HepG2 (cell line): Measurements from ENCODE around the gene MYCBPAP. TPM values are rescaled to one million over a fixed set of nuclear protein-coding genes. Genes with fewer than 3 reads are reported as not detected.
A peak's percentile ranks its signal among the peaks of the same experiment; 100 is the strongest.

ENCODE experiments used
- ARID2 ChIP-seq: sonication (generic); formaldehyde crosslinking; IDR thresholded peaks from 2 replicates; pipeline ENCODE4 v1.8.1; 2022; ENCODE audit warnings: mild to moderate bottlenecking, missing genetic modification reagents, borderline replicate concordance
- CBX1 ChIP-seq: IDR thresholded peaks from one replicate; pipeline ENCODE4 v1.6.1; 2016; ENCODE audit warnings: antibody characterized with exemption, low read depth
- DNMT1 ChIP-seq: sonication (generic); formaldehyde crosslinking; IDR thresholded peaks from 2 replicates; pipeline ENCODE4 v1.5.1; 2020; ENCODE audit warnings: mild to moderate bottlenecking, missing genetic modification reagents
- MIER3 ChIP-seq: IDR thresholded peaks from 2 replicates; pipeline ENCODE4 v1.6.1; 2016; ENCODE audit warnings: missing compliant biosample characterization, borderline replicate concordance
- MNT ChIP-seq: fragments of 450-650 bp; IDR thresholded peaks from 2 replicates; pipeline ENCODE4 v1.6.1; 2016
- POLR2AphosphoS5 ChIP-seq: IDR thresholded peaks from 2 replicates; pipeline ENCODE4 v1.6.1; 2012; ENCODE audit warnings: low read depth, low read length
- SMAD1 ChIP-seq: sonication (generic); formaldehyde crosslinking; IDR thresholded peaks from 2 replicates; pipeline ENCODE4 v1.4.0; 2020; ENCODE audit warnings: missing genetic modification reagents, low read depth, mild to moderate bottlenecking, borderline replicate concordance
- SSRP1 ChIP-seq: IDR thresholded peaks from 2 replicates; pipeline ENCODE4 v1.6.1; 2016; ENCODE audit warnings: control low read depth
- ZEB1 ChIP-seq: IDR thresholded peaks from 2 replicates; pipeline ENCODE4 v1.6.1; 2012; ENCODE audit warnings: mild to moderate bottlenecking, low read depth, inconsistent platforms; ENCODE audit not compliant: insufficient replicate concordance
- ZNF280D ChIP-seq: sonication (generic); formaldehyde crosslinking; IDR thresholded peaks from 2 replicates; pipeline ENCODE4 v1.5.1; 2020; ENCODE audit warnings: mild to moderate bottlenecking, missing genetic modification reagents
- ZNF792 ChIP-seq: IDR thresholded peaks from 2 replicates; pipeline ENCODE4 v1.6.1; 2016
- polyA plus RNA-seq, 8 experiments: library from polyadenylated mRNA; depleted of rRNA in 3 of 8; stranded (reverse) in 7 of 8; unstranded in 1 of 8; fragments of >200 nt; fragmentation: Illumina TruSeq in 4 of 8; extraction: Trizol in 4 of 8; gene quantifications; 2 replicates each; pipeline versions ENCODE4 v1.2.1 to v1.2.3, GENCODE V29; 2011 to 2016; ENCODE audit warnings: low read depth in 4 of 8, missing spikeins in 1 of 8, mixed read lengths in 1 of 8; ENCODE audit not compliant: insufficient read depth in 1 of 8
- total RNA-seq, 5 experiments: library from RNA; depleted of rRNA; stranded (reverse); fragments of >200 nt; fragmentation: Illumina TruSeq; extraction: Trizol; gene quantifications; 2 replicates each; pipeline ENCODE4 v1.2.3, GENCODE V29; 2016; ENCODE audit warnings: low read depth in 1 of 5
- TF ChIP-seq, protein P1 (sequence below): sonication (generic); formaldehyde crosslinking; IDR thresholded peaks from 2 replicates; pipeline ENCODE4 v1.4.0; 2020; ENCODE audit warnings: missing genetic modification reagents
- TF ChIP-seq, protein P2 (sequence below): sonication (generic); formaldehyde crosslinking; IDR thresholded peaks from 2 replicates; pipeline ENCODE4 v1.4.0; 2020; ENCODE audit warnings: low read depth, mild to moderate bottlenecking, missing genetic modification reagents
- TF ChIP-seq, protein P3 (sequence below): sonication (generic); formaldehyde crosslinking; IDR thresholded peaks from 2 replicates; pipeline ENCODE4 v1.4.0; 2020; ENCODE audit warnings: missing genetic modification reagents, mild to moderate bottlenecking, borderline replicate concordance

Gene MYCBPAP
- total and polyA plus RNA-seq, 2 of the 13 experiments (the other 11 are each of a cell fraction or from before 2014, with no cell fraction given), result 0.22 to 0.24 TPM

- peak; percentile 75 for TF ChIP-seq CBX1
- TF ChIP-seq ZEB1, result peak; percentile 53
- TF ChIP-seq MNT, result peak; percentile 40
- TF ChIP-seq SMAD1 (CRISPR knock-in tag), result 0 out of 2 replicates have a peak, but pooled peaks have one; percentile 35
- TF ChIP-seq, protein P1, sequence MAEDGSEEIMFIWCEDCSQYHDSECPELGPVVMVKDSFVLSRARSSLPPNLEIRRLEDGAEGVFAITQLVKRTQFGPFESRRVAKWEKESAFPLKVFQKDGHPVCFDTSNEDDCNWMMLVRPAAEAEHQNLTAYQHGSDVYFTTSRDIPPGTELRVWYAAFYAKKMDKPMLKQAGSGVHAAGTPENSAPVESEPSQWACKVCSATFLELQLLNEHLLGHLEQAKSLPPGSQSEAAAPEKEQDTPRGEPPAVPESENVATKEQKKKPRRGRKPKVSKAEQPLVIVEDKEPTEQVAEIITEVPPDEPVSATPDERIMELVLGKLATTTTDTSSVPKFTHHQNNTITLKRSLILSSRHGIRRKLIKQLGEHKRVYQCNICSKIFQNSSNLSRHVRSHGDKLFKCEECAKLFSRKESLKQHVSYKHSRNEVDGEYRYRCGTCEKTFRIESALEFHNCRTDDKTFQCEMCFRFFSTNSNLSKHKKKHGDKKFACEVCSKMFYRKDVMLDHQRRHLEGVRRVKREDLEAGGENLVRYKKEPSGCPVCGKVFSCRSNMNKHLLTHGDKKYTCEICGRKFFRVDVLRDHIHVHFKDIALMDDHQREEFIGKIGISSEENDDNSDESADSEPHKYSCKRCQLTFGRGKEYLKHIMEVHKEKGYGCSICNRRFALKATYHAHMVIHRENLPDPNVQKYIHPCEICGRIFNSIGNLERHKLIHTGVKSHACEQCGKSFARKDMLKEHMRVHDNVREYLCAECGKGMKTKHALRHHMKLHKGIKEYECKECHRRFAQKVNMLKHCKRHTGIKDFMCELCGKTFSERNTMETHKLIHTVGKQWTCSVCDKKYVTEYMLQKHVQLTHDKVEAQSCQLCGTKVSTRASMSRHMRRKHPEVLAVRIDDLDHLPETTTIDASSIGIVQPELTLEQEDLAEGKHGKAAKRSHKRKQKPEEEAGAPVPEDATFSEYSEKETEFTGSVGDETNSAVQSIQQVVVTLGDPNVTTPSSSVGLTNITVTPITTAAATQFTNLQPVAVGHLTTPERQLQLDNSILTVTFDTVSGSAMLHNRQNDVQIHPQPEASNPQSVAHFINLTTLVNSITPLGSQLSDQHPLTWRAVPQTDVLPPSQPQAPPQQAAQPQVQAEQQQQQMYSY (CRISPR knock-in tag), result peak; percentile 80
- 0 out of 2 replicates have a peak, but pooled peaks have one; percentile 70 for TF ChIP-seq DNMT1 (CRISPR knock-in tag)
- peak; percentile 67 for TF ChIP-seq ZNF280D
- peak; percentile 32; the same call in 1 of the 2 replicates for TF ChIP-seq POLR2AphosphoS5
- TF ChIP-seq ARID2 (CRISPR knock-in tag), result peak; percentile 69; the same call in 1 of the 2 replicates
- TF ChIP-seq ZNF792 (CRISPR knock-in tag), result peak; percentile 73; the same call in 1 of the 2 replicates
- TF ChIP-seq, protein P2, sequence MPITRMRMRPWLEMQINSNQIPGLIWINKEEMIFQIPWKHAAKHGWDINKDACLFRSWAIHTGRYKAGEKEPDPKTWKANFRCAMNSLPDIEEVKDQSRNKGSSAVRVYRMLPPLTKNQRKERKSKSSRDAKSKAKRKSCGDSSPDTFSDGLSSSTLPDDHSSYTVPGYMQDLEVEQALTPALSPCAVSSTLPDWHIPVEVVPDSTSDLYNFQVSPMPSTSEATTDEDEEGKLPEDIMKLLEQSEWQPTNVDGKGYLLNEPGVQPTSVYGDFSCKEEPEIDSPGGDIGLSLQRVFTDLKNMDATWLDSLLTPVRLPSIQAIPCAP (CRISPR knock-in tag), result no peak; the same call in 1 of the 2 replicates
- TF ChIP-seq, protein P3, sequence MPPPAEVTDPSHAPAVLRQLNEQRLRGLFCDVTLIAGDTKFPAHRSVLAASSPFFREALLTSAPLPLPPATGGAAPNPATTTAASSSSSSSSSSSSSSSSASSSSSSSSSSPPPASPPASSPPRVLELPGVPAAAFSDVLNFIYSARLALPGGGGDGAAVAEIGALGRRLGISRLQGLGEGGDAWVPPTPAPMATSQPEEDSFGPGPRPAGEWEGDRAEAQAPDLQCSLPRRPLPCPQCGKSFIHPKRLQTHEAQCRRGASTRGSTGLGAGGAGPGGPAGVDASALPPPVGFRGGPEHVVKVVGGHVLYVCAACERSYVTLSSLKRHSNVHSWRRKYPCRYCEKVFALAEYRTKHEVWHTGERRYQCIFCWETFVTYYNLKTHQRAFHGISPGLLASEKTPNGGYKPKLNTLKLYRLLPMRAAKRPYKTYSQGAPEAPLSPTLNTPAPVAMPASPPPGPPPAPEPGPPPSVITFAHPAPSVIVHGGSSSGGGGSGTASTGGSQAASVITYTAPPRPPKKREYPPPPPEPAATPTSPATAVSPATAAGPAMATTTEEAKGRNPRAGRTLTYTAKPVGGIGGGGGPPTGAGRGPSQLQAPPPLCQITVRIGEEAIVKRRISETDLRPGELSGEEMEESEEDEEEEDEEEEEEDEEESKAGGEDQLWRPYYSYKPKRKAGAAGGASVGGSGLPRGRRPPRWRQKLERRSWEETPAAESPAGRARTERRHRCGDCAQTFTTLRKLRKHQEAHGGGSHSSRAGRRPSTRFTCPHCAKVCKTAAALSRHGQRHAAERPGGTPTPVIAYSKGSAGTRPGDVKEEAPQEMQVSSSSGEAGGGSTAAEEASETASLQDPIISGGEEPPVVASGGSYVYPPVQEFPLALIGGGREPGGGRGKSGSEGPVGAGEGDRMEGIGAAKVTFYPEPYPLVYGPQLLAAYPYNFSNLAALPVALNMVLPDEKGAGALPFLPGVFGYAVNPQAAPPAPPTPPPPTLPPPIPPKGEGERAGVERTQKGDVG, result peak; percentile 65; the same call in 1 of the 2 replicates
- peak; percentile 72 for TF ChIP-seq SSRP1 (CRISPR knock-in tag)
- peak; percentile 63; the same call in 1 of the 2 replicates for TF ChIP-seq MIER3 (CRISPR knock-in tag)
Measured at GRCh38 chr17:50542795-50543774, 34.8 kb downstream of the MYCBPAP start (continued).
